ENCODE data around the gene FAM131C.
"Not testable (repeated sequence)": the region's sequence is repeated elsewhere in the genome, so short reads cannot be mapped to it uniquely, and the experiment has no call there.

Gene FAM131C

GRCh38 chr1:16031551-16031950, 41.9 kb downstream of the FAM131C start:
- no peak for DNase-seq

DNA sequence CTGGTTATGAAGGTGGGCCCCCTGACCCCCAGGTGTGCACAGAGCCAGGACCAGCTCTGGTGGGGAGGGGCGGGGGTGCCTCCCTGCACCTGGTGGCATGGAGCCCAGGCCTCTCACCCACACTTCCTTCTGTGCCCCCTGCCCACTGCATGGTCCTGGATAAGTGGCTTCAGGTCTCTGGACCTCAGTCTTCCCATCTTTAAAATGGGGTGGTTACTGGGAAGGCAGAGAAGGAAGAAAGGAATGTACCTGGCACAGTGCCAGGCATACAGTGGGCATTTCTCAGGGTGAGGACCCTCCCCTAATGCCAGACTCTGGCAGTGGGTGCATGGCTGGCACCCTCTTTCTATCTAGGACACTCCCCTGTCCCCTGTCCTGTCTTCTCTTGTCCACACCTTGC, 44.2 kb downstream of the FAM131C start:
- DNase-seq, result no peak

DNA sequence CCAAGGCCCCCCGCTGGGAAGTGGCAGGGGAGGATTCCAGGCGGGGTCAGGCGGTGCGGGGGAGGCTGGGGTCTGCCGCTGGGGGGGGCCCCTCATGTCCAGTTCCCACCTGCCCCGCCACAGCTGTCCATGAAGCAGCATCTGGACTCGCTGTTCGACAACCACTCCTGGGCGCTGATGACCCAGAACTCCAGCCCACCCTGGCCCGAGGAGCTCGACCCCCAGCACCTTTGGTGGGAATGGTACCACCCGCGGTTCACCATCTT, 44.5 kb downstream of the FAM131C start:
- not testable (repeated sequence) for DNase-seq

DNA sequence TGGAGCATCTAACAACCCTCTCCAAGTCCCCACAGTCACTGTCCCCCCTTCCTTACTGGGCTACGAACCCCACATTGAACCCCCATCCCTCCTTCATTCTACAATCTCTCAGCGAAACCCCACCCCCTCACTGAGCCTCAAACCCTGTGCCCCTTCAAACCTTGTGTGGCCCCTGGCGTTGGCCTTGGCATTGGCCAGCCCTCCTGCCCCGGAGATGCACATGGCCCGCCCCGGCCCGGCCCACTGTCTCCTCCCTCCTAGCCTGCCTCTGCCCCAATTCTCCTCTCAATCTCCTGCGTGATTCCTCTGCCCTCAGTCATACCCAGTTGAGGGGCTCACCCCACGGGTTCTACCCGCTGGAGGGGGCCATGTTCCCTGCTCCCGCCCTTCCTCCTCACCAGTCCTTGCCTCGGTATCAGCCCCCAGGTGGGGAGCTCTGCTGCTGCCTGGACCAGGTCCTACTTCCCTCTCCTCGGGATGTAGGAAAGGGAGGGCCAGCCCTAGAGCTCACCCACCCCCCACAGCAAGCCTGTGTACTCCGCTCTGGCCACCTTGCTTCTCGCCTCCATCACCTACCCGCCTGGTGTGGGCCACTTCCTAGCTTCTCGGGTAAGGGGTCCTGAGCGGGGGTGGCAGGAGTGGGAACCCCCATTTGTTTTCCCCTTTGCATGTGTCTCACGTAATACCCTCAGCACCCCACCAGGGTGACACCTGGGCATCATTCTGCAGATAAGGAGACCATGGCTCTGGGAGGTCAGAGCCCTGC, 45.0 kb downstream of the FAM131C start:
- no peak for DNase-seq

- no peak for DNase-seq
These were observed 46.5 kb downstream of the FAM131C start for GRCh38 chr1:16026723-16027484.

DNA sequence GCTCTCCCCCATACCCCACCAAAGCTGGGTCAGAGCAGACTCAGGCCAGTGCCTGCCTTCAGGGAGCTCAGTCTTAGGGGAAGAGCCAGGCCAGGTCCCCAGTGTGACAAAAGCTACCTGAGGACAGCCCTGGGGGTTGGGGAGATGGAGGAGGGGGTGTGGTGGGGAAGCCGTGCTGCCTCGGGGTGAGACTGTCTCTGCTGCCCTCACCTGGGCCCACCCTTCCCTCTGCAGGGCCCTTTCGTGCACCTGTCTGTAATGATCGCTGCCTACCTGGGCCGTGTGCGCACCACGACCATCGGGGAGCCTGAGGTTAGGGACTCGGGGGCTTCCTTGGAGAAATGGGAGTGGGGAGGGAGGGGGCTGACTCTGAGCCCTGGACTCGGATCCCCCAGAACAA, 47.1 kb downstream of the FAM131C start:
- DNase-seq, result not testable (repeated sequence)

GRCh38 chr1:16023050-16023653, 50.3 kb downstream of the FAM131C start:
- no peak for DNase-seq

DNA sequence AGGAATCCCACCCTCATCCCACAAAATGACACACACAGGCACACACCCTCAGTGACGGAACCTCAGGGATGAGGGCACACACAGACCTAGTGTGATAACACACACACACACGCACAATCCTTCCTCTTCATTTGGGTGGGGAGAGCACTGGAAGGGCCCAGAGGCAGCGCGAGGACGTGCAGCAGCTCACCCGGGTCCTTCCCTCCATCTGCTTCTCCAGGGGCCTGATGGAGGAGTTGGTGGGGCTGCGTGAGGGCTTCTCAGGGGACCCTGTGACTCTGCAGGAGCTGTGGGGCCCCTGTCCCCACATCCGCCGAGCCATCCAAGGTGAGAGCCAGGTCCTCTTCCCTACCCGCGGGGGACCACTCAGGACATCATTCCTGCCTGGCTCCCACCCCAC, 51.1 kb downstream of the FAM131C start:
- no peak for DNase-seq

- no peak for DNase-seq
These were observed 51.8 kb downstream of the FAM131C start, which contains the start of gene CLCNKA for GRCh38 chr1:16021681-16022080. Gene CLCNKA (plus strand): TSS chr1:16022036. CDS start chr1:16022620, 584 bp downstream.

- not testable (repeated sequence) for DNase-seq
These were observed 52.6 kb downstream of the FAM131C start for GRCh38 chr1:16020878-16021277.

DNA sequence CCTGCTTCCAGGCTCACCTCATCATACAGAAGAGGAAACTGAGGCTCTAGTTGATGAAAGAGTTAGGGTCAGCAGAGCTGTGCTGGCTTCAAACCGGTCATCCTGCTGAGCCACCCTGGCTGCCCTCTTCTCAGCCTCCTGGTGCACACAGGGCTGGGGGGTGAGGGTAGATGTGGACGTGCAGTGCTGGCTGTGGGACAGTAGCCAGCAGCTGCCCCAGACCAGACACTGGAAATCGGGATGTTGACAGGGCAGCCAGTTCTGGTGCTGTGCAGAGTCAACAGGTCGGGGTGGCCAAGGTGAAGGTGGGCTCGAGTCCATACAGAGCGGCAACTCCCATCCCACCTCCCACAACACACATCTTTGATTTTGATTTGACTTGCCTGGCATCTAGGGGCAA, 53.1 kb downstream of the FAM131C start:
- DNase-seq, result no peak

- DNase-seq, result no peak
These were observed 53.7 kb downstream of the FAM131C start for GRCh38 chr1:16019644-16020277.

DNA sequence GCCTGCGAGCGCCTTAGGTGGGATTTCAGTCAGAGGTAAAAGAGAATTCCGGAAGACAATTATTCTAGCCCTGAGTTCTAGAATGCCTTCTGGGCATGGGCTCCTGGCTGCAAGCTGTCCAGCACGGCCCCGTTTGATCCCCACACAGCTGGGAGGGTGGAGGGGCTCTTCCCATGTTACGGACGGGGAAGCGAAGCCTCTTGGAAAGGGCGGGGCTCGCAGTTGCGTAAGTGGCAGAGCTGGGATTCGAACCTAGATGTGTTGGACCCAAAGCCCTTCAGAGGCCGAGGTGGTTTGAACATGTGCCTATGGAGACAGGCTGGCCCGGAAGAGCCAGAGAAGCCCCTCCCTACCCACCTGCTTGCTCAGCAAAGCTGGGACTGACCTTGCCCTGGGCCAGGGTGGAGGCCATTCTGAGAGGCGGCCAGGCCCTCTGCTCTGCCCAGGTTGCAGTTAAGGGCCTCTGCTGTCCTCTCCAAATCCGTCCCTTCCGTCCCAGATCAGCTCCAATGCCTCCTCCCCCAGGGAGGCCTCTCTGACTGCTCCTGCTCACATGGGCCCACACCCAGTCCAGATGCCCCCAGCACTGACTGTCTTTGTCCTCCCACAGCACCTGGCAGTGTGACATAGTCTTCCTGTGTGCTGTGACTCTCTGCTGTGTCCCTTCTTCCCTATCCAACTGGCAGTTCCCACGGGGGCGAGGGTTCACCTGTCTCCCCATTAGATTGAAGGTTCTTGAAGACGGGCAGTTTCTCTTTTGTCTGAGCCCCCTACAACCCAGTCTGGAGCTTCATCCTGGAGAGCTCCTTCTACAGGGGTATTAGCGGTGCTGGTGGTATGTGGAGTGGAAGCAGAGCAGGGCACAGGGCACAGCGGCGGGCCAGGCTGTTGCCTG, 54.5 kb downstream of the FAM131C start:
- no peak for DNase-seq

DNA sequence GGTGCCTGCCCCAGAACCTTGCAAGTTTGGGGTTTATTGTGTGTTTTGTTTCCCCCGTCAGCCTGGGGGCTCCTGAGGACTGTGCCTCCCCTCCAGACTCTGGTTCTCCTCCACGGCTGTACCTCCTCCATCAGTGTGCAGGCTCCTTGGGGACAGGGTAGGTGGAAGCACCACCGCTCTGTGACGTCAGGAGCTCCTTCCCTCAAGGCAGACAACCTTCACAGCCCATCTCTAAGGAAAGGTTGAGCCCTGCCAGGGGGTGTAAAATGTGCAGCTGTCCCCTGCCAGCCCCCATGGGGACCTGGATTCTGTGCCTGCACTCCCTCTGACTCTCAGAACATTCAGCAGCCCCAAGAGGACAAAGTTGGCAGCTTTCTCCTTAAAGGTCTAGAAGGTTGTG, 55.1 kb downstream of the FAM131C start:
- DNase-seq, result no peak

GRCh38 chr1:16017461-16018303, 55.8 kb downstream of the FAM131C start, which contains the start of gene HSPB7:
Gene HSPB7 (minus strand): TSS chr1:16018043. CDS start chr1:16017963, 80 bp downstream.
- DNase-seq, result no peak

DNA sequence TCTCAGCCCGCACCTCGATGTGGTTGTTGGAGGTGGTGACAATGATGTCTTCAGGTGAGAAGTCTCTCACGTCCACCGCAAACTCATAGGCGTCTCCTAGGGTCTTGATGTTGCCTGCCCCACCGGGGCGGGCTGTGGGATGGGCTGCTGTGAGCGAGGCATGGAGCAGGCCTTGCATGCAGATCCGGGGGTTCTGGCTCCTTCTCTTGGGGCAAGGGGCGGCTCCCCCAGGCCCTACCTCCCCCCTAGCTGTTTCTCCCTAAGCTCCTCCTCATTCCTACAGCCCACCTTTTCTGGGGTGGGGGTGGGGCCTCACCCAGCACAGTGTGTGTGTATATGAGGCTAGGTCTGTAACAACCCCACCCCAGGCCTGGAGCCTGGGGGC, 56.4 kb downstream of the FAM131C start:
- DNase-seq, result no peak

- DNase-seq, result no peak
These were observed 57.2 kb downstream of the FAM131C start for GRCh38 chr1:16015960-16016901.

DNA sequence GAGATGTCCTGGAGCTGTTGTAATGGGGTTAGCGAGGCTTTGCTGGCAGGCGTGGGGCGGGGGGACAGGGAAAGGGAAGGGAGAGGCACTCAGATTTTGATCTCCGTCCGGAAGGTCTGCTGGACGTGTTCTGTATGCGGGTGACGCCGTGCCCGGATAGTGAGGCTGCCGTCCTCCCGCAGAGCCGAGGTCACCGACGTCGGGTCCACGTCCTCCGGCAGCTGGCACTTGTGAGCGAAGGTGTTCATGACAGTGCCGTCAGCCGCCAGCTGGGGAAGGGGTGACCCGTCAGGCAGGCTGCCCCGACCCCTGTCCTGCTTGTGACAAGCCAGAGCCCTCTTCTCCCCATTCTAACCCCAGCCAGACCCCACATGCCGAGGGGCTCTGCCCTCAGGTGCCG, 58.0 kb downstream of the FAM131C start:
- no peak for DNase-seq

DNA sequence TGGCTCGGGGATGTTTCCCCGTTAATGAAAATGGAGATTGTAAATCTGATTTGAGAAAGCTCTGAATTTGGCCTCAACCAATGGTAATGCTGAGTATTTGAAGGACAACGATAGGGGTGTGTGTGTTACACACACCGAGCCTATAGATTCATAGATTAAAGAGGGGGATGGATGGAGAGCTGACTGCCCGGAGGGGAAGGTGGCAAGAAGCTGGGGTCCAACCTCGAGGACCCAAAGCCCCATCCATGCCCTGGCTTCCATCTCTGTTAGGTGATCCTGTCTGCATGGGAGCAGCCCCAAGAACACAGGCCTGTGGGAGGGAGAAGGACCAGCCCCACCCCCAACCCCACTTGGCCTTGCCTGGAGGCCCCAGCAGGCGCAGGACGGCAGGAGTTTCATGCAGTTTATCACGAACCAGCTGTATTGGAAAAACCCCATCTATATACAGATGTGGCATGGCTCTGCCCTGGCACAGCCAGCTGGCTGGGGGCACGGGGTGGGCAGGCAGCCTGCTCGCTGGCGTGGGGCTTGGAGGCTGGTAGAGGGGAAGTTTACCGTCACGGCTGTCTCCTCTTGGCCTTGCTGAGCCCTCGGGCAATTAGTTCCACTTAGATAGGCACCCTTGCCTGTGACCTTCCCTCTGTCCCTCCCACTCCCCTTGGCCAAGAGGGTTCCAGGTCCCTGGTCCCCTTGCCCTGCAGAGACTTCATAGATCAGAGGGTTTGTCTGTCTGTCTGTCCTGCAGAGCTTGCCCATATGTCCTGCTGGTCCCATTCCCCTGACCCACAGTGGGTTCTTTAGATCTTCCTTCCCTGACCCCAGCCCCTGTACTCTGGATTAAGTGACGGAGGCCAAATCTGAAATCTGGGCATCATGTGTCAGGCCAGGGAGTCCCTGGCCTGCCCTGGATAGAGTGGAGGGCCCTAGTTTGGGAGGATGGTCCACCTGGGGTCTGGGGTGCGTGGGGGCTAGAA, 58.7 kb downstream of the FAM131C start:
- no peak for DNase-seq

Data from SIG-M5 (cell line).